Neural cell (in vitro differentiated cells): ENCODE results near the gene MAGI2. TPM values are rescaled to one million over a fixed set of nuclear protein-coding genes. Genes with fewer than 3 reads are reported as not detected.
"Not testable (repeated sequence)": the region's sequence is repeated elsewhere in the genome, so short reads cannot be mapped to it uniquely, and the experiment has no call there.

Experiments
- H2AFZ ChIP-seq: fragments of 200-600, 300-800 bp; sonication (generic), shearing (Covaris generic); 2 replicates; pipeline ENCODE4 v1.6.0; 2014; ENCODE audit warnings: low read depth, mild to moderate bottlenecking, antibody characterized with exemption, low read length, moderate library complexity
- H3F3A ChIP-seq: fragments of 200-600 bp; shearing (Covaris generic); 2 replicates; pipeline ENCODE4 v1.6.1; 2016; ENCODE audit warnings: mild to moderate bottlenecking, moderate library complexity, mixed read lengths, antibody characterized with exemption, low read length; ENCODE audit not compliant: insufficient read depth, poor library complexity, severe bottlenecking
- H3K27ac ChIP-seq: fragments of 200-600, 300-800 bp; sonication (generic), shearing (Covaris generic); 2 replicates; pipeline ENCODE4 v1.5.1; 2014; ENCODE audit warnings: mild to moderate bottlenecking, low read length, moderate library complexity
- H3K27me3 ChIP-seq: fragments of 300-800, 200-600 bp; sonication (generic), shearing (Covaris generic); 2 replicates; pipeline ENCODE4 v1.6.0; 2014; ENCODE audit warnings: mild to moderate bottlenecking, low read depth, low read length, moderate library complexity; ENCODE audit not compliant: insufficient read depth
- H3K36me3 ChIP-seq: fragments of 300-800, 200-600 bp; sonication (generic), shearing (Covaris generic); 2 replicates; pipeline ENCODE4 v1.5.1; 2014; ENCODE audit warnings: mild to moderate bottlenecking, antibody characterized with exemption, low read length, moderate library complexity; ENCODE audit not compliant: insufficient read depth
- H3K4me2 ChIP-seq: fragments of 300-800, 200-600 bp; sonication (generic), shearing (Covaris generic); 2 replicates; pipeline ENCODE4 v1.6.0; 2014; ENCODE audit warnings: mild to moderate bottlenecking, low read length
- H3K4me3 ChIP-seq: fragments of 300-800, 200-600 bp; sonication (generic), shearing (Covaris generic); 2 replicates; pipeline ENCODE4 v1.5.1; 2014; ENCODE audit warnings: mild to moderate bottlenecking, low read length, moderate library complexity
- H3K79me2 ChIP-seq: fragments of 200-600 bp; shearing (Covaris generic); replicated peaks from 2 replicates; pipeline ENCODE4 v1.6.0; 2014; ENCODE audit warnings: mild to moderate bottlenecking, low read length, moderate library complexity; ENCODE audit not compliant: insufficient read depth
- H3K9ac ChIP-seq: fragments of 300-800, 200-600 bp; sonication (generic), shearing (Covaris generic); 2 replicates; pipeline ENCODE4 v1.6.1; 2016; ENCODE audit warnings: mild to moderate bottlenecking, low read length, mixed read lengths
- H3K9me2 ChIP-seq: fragments of 200-600 bp; shearing (Covaris generic); 2 replicates; pipeline ENCODE4 v1.6.1; 2016; ENCODE audit warnings: mild to moderate bottlenecking, low read length, mixed read lengths; ENCODE audit not compliant: insufficient read depth
- H3K9me3 ChIP-seq: fragments of 200-600, 300-800 bp; sonication (generic), shearing (Covaris generic); 2 replicates; pipeline ENCODE4 v1.6.1; 2016; ENCODE audit warnings: mild to moderate bottlenecking, mixed run types, low read length, moderate library complexity, mixed read lengths
- H4K20me1 ChIP-seq: fragments of 200-600 bp; shearing (Covaris generic); 2 replicates; pipeline ENCODE4 v1.6.1; 2016; ENCODE audit warnings: mild to moderate bottlenecking, mixed run types; ENCODE audit not compliant: insufficient read depth
- EP300 ChIP-seq: fragments of 450-650 bp; conservative IDR thresholded peaks from 2 replicates; pipeline ENCODE4 v1.6.1; 2014; ENCODE audit warnings: antibody characterized with exemption, mild to moderate bottlenecking, moderate library complexity; ENCODE audit not compliant: poor library complexity, severe bottlenecking
- EZH2 ChIP-seq: fragments of 200-600, 300-800 bp; shearing (Covaris generic), sonication (generic); IDR thresholded peaks from 2 replicates; pipeline ENCODE4 v1.6.1; 2014; ENCODE audit warnings: antibody characterized with exemption, low read length, borderline replicate concordance, mild to moderate bottlenecking; ENCODE audit not compliant: insufficient read depth, poor library complexity, severe bottlenecking
- MXI1 ChIP-seq: fragments of 450-650 bp; conservative IDR thresholded peaks from 2 replicates; pipeline ENCODE4 v1.6.1; 2014; ENCODE audit warnings: antibody characterized with exemption, mild to moderate bottlenecking; ENCODE audit not compliant: poor library complexity, severe bottlenecking
- POLR2AphosphoS5 ChIP-seq: IDR thresholded peaks from 2 replicates; pipeline ENCODE4 v1.6.1; 2012
- RAD21 ChIP-seq: fragments of 450-650 bp; conservative IDR thresholded peaks from 2 replicates; pipeline ENCODE4 v1.6.1; 2014; ENCODE audit warnings: antibody characterized with exemption, mild to moderate bottlenecking, moderate library complexity
- REST ChIP-seq: IDR thresholded peaks from 2 replicates; pipeline ENCODE4 v1.6.1; 2012; ENCODE audit warnings: borderline replicate concordance
- SMC3 ChIP-seq: fragments of 450-650 bp; conservative IDR thresholded peaks from 2 replicates; pipeline ENCODE4 v1.6.1; 2014; ENCODE audit warnings: antibody characterized with exemption, mild to moderate bottlenecking, moderate library complexity; ENCODE audit not compliant: poor library complexity
- TAF1 ChIP-seq: IDR thresholded peaks from 2 replicates; pipeline ENCODE4 v1.6.1; 2012; ENCODE audit warnings: low read depth
- polyA plus RNA-seq: library from polyadenylated mRNA; depleted of rRNA; stranded (reverse); fragments of >200 nt; gene quantifications from 2 replicates; pipeline ENCODE4 v1.2.3, GENCODE V29; 2014
- TF ChIP-seq, protein P1 (sequence below): fragments of 450-650 bp; IDR thresholded peaks from 2 replicates; pipeline ENCODE4 v1.5.1; 2014; ENCODE audit warnings: antibody characterized with exemption, mild to moderate bottlenecking, moderate library complexity; ENCODE audit not compliant: poor library complexity, severe bottlenecking

Gene MAGI2
- polyA plus RNA-seq, 1 donor from 2014 or later = 19.3 TPM

- TF ChIP-seq SMC3 (no peak), EZH2 (no peak), REST (no peak), EP300 (no peak)
- no peak overlapping the region for H3K4me3 ChIP-seq
Observed at GRCh38 chr7:79078273-79078672, 375.2 kb downstream of the MAGI2 start.

GRCh38 chr7:79071187-79071586 is 382.3 kb downstream of the MAGI2 start:
- not testable (repeated sequence) for H3K9me3 ChIP-seq, H3K79me2 ChIP-seq, H3K27ac ChIP-seq, H3K9ac ChIP-seq, H3F3A ChIP-seq, H3K4me3 ChIP-seq, H4K20me1 ChIP-seq, H2AFZ ChIP-seq, H3K4me2 ChIP-seq, H3K36me3 ChIP-seq, H3K27me3 ChIP-seq, H3K9me2 ChIP-seq

More at GRCh38 chr7:79078273-79078672, 375.2 kb downstream of the MAGI2 start:
- H3K4me2 ChIP-seq = no peak overlapping the region
- no peak overlapping the region for H3K27ac ChIP-seq
- H3K9me3 ChIP-seq = no peaks in the 10 kb centered on the region
- no peaks in the 10 kb centered on the region for H4K20me1 ChIP-seq
- H3K9ac ChIP-seq = no peak overlapping the region
- no peaks in the 10 kb centered on the region for H3K9me2 ChIP-seq
- no peaks in the 10 kb centered on the region for H3K36me3 ChIP-seq
- no peak overlapping the region for H2AFZ ChIP-seq
- no peaks in the 10 kb centered on the region for H3K79me2 ChIP-seq
- no peaks in the 10 kb centered on the region for H3K27me3 ChIP-seq
- H3F3A ChIP-seq = no peaks in the 10 kb centered on the region

DNA sequence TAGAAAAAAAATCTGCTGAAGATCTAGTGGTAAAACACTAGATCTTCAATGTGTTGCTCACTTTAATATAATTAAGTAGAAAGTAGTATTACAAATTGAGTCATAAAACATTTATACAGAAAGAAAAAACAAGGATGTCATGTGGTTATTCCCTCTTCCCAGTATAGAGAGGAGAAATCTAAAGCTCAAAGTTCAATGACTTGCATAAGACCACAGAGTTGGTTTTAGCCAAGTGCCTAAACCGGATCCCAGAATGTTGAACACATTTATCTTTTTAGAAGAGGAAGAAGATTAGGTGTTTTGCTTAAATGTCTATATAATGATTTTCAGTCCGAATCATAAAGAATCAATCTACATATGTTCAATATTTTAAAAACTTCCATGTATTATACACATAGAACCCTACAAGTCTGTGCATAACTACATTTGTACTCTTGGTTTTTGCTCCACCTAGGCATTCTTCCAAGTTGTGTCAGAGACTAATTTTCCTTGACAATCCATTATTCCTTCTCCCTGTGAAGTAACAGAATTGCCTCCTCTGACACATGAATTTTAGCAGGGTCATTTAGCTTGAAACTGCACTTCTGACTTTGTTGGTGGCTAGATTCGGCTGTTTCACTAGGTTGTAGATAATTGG is 389.2 kb downstream of the MAGI2 start:
- Histone ChIP-seq H3K9me2 (no peaks in the 10 kb centered on the region), H3K9me3 (no peaks in the 10 kb centered on the region), H3K36me3 (no peaks in the 10 kb centered on the region), H2AFZ (no peak overlapping the region), H4K20me1 (no peaks in the 10 kb centered on the region), H3K4me3 (no peak overlapping the region), H3K27me3 (no peaks in the 10 kb centered on the region), H3K4me2 (no peak overlapping the region), H3F3A (no peaks in the 10 kb centered on the region), H3K27ac (no peak overlapping the region), H3K79me2 (no peaks in the 10 kb centered on the region), H3K9ac (no peak overlapping the region)
- TF ChIP-seq RAD21 = no peak
- TF ChIP-seq MXI1 = no peak
- TF ChIP-seq, protein P1, sequence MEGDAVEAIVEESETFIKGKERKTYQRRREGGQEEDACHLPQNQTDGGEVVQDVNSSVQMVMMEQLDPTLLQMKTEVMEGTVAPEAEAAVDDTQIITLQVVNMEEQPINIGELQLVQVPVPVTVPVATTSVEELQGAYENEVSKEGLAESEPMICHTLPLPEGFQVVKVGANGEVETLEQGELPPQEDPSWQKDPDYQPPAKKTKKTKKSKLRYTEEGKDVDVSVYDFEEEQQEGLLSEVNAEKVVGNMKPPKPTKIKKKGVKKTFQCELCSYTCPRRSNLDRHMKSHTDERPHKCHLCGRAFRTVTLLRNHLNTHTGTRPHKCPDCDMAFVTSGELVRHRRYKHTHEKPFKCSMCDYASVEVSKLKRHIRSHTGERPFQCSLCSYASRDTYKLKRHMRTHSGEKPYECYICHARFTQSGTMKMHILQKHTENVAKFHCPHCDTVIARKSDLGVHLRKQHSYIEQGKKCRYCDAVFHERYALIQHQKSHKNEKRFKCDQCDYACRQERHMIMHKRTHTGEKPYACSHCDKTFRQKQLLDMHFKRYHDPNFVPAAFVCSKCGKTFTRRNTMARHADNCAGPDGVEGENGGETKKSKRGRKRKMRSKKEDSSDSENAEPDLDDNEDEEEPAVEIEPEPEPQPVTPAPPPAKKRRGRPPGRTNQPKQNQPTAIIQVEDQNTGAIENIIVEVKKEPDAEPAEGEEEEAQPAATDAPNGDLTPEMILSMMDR = no peak
- no peak for TF ChIP-seq EP300
- TF ChIP-seq EZH2 = no peak
- no peak for TF ChIP-seq POLR2AphosphoS5
- TF ChIP-seq SMC3 = no peak
- TF ChIP-seq TAF1 = no peak
- no peak for TF ChIP-seq REST
